GM10847 (cell line): Measurements from ENCODE around the gene ACTL10.

Experiments used
- POLR2A ChIP-seq: IDR thresholded peaks from 2 replicates; pipeline ENCODE4 v1.6.1; 2011; ENCODE audit not compliant: insufficient read length; ENCODE audit errors: extremely low read depth

ACTL10 gene

DNA sequence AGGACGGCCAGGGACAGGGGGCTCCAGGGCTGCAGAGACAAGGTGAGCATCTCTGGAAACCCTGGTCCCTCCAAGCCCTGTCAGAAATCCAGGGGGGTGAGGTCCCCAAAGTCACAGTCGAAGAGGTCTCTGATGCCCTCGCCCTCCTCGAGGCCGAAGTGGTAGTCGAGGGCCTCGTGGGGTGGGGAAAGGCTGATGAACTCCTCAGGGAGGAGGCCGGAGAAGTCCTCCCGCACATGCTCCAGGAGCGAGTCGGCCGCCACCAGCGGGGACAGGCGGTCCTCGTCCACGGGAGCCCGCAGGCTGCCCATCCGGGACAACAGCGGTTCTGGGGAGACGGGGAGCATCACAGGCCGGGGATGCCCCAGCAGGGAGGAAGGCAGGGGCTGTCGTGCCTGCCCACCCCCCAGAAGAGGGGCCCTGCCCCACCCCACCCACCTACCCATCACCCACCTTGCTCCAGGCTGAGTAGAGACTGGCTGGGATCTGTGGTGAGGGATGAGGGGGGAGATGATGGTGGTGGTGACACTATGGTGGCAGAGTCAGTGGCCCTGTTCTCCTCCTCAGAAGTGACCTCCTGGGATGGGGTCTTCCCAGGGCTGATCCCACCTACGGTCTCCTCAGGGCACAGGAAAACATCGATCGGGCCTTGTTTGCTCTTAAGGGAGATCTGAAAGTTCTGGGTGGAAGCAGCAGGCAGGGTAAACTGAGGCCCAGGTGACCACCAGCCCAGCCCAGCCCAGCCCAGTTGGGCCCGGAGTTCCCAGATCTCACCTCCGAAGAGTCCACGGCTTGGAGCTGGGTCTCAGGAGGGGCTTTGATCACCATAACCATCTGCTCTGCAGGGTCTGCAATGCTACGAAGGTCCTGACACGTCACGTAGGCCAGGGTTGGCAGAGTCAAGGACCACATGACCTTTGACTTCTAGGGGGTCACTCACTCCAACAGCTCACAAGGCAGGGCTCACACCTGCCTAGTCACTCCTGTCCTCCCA is 10.2 kb downstream of the ACTL10 start:
- no peak for TF ChIP-seq POLR2A

GRCh38 chr20:33677991-33678702 is 11.4 kb downstream of the ACTL10 start:
- no peak for TF ChIP-seq POLR2A

DNA sequence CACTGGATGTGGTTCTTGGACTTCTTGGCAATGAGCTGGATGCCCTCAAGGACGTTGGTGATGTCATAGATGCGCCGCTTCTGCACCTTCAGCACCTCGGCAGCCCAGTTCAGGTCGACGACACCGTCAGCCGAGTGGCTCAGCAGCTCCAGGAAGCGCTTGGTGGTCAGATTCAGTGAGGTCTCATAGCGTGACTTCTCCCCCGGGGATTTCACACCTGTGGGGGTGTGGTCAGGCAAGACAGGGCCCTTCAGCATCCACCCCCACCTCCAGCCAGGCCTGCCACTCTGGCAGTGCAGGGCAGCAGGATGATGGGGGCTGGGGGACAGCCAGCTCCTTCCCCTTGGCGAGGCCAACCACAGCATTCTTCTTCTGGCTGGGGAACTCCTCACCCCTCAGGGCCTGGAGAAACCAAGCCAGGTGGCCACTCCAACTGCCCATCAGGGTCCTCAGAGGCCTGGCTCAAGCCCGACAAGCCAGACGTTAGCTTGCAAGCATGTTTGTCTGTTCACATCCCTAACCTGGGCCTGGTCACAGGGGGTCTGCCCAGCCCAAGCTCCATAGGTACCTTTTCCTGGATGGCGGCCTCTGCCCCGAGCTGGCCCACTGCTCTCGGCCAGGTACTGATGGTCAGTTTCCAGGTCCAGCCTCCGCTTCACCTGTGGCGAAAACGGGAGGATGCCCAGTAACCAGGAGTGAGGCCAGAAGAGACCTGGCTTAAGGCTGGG is 13.2 kb downstream of the ACTL10 start:
- TF ChIP-seq POLR2A, result no peak

DNA sequence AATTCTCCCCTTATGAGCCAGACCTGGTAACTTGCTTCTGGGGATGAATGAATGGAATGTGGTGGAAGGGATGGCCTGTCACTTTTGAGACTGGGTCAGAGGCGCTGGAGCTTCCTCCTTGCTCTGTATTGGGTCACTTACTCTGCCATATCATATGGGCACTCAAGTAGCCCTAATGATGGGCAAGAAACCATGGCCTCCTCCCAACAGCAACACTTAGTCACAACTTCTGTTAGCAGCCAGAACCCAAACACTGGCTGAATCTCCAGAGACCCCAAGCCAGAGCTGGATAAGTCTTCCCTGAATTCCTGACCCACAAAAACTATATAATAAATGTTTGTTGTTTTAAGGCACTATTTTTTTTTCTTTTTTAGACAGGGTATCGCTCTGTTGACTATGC is 13.9 kb downstream of the ACTL10 start:
- TF ChIP-seq POLR2A, result no peak

DNA sequence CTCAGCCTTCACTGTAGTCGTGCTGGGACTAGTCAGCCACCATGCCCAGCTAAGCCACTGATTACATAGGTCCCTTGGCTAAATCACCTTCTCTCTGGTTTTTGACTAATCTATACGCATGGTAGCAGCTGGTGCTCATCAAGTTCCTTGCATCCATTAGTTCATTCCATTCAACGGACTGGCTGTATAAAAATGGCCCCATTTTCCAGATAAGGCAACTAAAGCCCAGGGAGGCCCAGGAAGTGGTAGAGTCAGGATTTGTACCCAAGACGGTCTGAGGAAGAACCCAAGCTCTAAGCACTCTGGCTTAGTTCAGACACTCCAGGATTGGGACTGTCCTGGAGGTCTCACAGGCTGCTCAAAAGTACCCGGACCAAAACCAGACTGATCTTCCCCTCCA is 14.5 kb downstream of the ACTL10 start:
- no peak for TF ChIP-seq POLR2A

- TF ChIP-seq POLR2A, result no peak
Measured at GRCh38 chr20:33681728-33682353, 15.1 kb downstream of the ACTL10 start.

DNA sequence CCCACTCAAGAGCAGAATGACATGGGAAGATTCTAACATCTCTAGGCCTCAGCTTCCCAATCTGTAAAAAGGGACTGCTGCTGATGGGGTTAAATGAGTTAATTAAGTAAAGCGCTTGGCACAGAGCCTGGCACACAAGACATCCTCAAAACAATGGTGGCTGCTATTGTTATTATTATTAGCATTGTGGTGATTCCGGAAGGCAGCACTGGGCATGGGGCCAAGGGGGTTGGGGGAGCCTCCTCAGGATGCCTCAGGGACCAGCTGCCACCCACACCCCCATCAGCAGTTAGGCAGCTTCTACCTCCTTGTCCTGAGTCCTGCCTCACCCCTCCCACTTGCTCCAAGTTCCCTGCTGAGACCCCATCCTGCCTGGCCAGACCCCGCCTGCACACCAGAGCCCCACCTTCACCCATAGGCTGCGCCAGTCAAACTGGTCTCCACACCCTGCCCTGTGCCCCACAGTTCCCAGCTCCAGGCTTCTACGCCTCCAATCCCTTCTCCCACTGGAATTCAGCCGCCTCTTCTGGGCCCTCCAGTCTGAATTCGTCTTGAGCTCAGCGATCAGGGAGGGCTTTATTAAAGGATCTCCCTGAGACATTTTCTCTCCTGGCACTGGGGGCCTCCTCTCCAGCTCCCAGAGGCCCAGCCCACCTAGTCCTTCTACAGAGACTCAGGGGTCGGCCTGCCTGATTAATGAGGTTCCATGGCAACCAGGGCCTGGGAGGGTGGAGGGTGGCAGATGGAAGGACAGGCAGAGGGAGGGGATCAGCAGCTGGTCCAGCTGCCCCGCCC is 18.0 kb downstream of the ACTL10 start:
- TF ChIP-seq POLR2A, result no peak

GRCh38 chr20:33685328-33686099 is 18.8 kb downstream of the ACTL10 start:
- peak; percentile 40 for TF ChIP-seq POLR2A

DNA sequence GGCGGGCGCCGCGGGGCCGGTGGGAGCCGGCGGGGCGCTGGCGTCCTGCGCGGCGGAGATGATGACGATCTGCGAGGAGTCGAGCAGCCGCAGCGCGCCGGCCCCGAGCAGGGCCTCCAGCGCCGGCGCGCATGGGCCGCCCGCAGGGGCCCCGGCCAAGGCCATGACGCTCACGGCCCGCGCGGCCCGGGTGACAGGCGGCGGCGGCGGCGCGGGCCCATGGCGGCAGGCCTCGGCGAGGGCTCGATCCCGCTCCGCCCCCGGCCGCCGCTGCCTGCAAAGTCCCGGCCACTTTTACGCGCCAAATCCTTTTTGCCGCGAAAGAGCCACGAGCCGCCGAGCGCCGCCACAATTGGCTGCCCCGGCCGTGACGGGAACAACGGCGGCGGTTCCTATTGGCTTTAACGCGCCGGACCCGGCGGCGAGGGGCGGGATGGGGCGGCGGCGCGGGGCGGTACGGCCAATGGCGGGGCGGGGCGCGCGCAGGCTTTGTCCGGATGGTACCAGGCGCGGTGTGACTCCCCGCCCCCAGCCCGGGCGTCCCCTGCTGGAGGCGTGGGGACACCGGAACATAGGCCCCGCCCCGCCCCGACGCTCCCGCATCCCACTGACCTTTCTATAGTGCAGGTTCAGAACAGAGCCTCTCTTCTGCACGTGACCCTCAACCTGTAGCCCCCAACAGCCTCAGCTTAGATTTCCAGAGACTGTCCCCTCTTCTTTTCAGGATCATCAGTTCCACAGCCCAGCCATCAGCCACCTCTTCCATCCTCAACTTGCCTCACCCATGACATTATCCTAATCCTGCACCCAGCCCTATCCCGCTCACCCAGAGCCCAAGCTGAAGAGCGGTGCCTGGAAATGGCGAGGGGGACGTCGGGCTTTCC is 19.6 kb downstream of the ACTL10 start, which contains the start of gene E2F1:
E2F1 (minus strand) TSS at position 286 of the 884 bp plus-strand sequence; CDS start at position 165, 121 bp downstream.
- TF ChIP-seq POLR2A, result peak; percentile 43

DNA sequence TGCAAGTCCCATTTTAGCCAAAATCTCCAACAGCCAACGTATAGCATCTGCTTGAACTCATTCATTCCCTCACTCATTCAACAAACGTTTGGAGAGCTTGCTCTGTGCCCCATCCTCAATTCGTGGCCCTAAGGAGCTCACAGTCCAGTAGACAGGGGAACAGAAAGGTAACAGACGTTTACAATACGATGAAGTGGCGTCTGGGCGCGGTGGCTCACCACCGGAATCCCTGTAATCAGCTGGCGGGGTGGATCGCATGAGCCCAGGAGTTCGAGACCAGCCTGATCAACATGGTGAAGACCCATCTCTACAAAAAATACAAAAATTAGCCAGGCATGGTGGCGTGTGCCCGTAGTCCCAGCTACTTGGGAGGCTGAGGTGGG is 20.2 kb downstream of the ACTL10 start:
- TF ChIP-seq POLR2A, result no peak

DNA sequence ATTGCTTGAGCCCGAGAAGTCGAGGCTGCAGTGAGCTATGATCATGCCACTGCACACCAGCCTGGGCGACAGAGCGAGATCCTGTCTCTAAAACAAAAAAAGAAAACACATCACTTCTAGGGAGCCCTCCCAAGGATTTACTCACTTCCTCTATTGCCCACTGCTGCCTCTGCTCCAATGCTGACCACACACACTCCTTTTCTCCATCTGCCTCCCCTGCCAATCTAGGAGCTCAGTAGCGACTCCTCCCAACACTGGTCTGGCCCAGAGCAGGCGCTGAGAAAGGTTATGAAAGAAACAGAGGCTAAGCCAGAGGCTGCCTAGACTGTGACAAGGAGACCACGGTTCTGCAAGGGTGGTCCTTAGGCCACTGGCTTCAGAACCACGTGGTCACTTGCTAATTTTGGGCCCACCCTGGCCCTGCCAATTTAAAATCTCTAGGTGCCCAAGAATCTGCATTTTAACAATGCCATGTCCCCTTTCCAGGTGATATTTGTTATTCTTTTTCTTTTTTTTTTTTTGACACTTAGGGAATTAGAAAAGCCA is 20.7 kb downstream of the ACTL10 start:
- no peak for TF ChIP-seq POLR2A

DNA sequence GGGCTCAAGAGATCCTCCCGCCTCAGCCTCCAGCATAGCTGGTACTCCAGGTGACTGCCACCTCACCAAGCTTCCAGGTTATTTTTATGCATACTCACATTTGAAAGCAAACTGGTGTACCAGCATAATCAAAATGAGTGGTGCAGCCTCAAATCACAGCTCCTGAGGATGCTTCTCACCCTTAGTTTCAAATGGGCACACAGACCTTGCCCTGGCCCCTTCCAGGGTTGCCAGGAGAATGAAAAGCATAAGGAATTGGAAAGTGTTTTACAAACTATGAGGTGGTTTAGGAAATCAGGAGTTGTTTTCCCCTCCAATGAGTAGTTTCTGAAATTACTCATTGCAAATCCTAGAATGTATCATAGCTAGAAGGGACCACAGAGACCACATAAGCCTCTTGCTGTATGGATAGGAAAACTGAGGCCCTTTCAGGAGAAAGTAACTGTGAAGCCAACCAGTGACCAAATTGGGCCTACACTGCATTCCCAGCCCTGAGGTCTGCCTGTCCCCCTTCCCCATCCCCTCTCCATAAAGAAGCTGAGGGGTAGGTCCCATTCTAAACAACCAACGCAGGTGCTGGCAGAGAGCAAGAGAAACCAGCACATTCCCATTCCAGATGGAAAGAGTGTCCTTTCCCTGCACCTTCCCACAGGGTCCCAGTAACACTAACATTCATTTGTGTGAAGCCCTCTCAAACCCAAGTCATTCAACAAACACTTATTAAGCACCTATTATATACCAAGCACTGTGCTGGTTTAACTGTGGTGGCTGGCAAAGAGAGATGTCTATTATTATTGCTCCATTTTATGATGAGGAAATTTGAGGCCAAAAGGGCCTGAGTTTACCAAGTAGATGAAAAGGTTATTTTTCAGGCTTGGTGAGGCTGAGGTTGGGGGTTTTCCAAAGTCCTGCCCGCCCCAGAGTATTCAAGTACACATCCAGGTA is 21.5 kb downstream of the ACTL10 start:
- no peak for TF ChIP-seq POLR2A
